HG03103 (cell line): ENCODE data around the gene CNNM2.

Experiments
- ATAC-seq: cut with Tn5 transposase; IDR thresholded peaks from one replicate; pipeline ENCODE4 v1.9.1; 2021; ENCODE audit warnings: low read depth; ENCODE audit not compliant: unreplicated experiment

The CNNM2 gene

DNA sequence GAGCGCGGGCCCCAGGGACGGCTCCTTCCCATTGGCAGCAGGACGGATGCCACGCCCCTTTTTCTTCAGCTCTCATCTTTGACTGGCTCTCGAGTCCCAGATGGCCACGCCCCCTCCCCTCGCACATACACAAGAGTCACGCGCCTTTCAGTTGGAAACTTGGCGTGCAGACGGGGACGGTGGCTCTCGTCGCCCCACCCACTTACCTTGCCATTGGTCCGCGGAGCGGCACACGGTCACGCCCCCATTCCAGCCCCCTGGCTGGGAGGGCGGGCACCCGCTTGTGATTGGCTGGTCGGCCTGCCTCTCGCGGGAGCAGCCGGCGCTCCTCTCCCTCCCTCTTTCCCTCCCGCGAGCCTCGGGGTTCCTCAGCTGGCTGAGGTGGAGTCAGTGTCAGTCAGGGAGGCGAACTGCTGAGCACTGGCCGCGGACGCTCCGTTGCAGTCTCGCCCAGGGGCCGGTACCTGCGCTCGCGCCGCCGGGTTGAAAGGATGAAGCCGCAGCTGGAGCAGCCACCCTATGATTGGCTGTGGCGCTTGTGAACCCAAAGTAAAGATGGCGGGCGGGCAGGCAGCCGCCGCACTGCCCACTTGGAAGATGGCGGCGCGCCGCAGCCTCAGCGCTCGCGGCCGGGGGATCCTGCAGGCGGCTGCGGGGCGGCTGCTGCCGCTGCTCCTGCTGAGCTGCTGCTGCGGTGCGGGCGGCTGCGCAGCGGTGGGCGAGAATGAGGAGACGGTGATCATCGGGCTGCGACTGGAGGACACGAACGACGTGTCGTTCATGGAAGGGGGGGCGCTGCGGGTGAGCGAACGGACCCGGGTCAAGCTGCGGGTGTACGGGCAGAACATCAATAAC is at the start of gene CNNM2:
Gene CNNM2, plus strand, starts transcription at position 333 of the 855 bp plus-strand sequence. Its CDS starts 187 bp downstream, at position 520.
- ATAC-seq, result peak; percentile 78

DNA sequence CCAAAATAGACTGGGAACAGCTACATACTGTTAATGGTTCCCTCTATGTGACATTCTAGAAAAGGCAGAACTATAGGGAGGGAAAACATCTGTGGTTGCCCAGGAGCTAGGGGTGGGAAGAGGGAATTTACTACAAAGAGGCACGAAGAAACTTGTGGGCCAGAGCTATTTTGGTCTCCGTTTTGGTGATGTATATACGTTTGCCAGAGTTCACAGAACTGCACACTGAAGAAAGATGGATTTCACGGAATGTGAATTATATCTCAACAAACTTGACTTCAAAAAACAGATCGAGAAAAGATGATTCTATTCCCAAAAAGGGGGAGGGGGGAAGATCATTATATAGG is 49.2 kb upstream of the CNNM2 start:
- ATAC-seq, result no peak

DNA sequence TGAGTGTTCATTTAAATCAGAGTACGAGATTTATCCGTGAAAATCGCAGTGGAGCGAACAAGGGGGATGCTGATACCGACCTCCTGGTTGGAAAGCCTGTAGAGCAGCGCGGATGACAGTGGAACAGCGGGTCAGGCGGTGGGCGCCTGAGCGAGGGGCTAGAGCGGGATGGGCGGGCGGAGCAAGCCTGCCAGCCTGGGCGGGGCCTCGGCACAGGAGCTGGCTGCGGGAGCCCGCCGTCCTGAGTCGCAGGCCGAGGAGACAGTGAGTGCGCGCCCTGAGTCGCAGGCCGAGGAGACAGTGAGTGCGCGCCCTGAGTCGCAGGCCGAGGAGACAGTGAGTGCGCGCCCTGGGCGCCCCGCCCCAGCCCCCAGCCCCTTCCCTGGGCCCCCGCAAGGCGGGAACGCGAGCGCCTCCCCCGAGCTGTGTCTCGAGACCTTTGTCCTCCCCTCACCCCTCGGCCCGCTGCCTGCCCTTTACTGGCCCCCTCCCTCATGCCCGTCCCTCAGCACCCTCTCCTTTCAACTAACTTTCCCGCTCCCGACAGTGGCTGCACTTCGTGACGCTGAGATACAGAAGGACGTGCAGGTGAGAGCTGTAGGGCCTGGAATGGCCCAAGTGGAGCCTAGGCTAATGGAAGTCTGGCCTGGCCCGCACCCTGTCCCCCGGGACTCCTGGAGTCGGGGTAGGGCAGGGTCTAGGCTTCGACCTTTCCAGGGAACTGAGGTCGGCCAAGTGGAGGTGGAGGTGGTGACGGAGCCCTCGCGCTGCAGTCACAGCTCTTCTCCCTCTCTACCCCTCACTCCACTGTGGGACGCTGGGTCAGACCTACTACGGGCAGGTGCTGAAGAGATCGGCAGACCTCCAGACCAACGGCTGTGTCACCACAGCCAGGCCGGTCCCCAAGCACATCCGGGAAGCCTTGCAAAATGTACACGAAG is 48.6 kb upstream of the CNNM2 start, which contains the start of gene AS3MT:
Gene AS3MT, plus strand, starts transcription at position 213 of the 941 bp plus-strand sequence. Its CDS starts 123 bp downstream, at position 336.
- no peak for ATAC-seq

DNA sequence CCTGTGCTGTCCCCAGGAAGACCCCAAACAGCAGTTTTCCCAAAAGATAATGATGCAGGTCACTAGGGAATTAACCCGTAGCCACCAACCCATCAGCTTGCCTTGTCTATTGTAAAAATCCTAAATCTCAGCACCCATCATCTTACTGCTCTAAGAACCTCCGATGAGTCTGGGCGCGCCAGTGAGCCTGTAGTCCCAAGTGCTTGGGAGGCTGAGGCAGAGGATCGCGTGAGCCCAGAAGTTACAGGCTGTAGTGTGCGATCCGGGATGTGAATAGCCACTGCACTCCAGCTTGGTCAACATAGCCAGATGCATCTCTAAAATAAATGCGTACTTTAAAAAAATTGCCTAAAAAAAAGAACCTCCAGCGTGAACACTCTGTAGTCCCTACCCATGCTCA is 47.9 kb upstream of the CNNM2 start:
- no peak for ATAC-seq

DNA sequence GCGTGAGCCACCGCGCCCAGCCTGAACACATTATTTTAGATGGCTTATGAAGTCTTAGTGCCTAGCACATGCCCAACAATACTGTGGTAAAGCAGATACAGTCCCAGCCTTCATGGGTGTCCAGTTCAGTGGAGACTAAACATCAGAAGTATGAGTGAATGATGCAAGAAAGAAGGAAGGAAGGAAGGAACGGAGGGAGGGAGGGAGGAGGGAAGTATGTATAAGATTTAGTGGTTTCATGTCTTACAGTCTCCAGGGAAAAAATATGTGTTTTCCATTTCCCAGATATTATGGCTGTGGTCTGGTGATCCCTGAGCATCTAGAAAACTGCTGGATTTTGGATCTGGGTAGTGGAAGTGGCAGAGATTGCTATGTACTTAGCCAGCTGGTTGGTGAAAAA is 45.9 kb upstream of the CNNM2 start:
- no peak for ATAC-seq

DNA sequence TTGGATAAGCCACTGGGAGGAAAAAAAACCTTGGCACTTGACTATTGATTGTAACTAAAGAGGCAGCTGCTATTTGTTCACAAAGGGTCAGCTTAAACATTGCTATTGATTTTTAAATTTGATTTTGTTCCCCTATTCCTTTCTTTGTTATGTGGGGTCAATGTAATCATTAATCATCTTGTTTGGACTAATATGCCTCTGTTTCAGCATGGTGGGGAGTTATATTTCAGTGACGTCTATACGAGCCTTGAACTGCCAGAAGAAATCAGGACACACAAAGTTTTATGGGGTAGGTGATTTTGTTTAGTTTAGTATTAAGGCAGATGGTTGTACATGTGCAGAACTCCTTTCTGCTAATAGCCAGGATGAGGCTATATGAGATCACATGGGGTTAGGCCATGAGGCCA is 41.3 kb upstream of the CNNM2 start:
- ATAC-seq, result no peak

DNA sequence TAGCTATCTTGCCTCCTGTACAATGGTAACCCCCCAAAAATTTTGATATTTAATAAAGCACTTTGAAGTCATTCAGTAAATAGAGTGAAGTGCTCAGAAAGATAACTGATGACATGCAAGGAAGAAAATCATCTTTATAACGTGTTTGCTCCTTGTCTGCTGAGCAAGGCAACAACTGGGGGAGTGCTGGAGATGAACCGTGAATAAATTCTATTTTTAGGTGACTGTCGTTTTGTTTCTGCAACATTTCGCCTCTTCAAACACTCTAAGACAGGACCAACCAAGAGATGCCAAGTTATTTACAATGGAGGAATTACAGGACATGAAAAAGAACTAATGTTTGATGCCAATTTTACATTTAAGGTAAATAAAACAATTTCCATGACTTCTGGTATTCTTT is 39.5 kb upstream of the CNNM2 start:
- ATAC-seq, result no peak

DNA sequence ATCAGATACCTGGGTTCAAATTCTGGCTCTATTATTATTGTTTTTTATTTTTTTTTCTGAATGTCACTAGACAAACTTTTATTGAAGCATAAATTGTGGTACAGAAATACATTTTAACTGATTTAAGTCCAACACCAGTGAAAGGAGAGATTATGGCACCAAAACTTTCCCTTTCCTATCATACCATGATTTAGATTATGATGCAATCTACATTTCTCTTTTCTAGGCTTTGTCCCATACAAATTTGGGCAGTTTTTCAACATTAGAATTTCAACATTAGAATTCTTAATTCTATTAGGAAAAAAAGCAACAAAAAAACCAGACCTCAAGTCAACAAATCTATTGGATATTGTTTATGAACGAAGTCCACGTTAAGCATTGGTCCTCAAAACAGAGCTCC is 37.8 kb upstream of the CNNM2 start:
- ATAC-seq, result no peak

DNA sequence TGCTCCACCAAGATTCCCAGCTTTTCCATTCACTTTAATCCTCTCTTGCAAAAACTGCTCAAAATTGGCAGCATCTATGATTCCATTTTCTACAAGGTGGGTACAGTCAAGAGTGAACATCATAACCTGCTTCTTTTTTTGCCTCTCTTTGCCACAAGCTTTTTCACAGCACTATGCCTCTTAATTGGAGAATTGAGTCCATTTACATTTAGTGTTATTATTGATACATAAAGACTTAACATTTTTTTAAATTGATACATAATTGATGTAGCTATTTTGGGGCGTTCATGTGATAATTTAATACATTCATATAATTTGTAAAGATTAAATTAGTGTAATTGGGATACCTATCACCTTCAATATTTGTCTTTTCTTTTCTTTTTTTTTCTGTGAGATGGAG is 30.0 kb upstream of the CNNM2 start:
- ATAC-seq, result no peak

DNA sequence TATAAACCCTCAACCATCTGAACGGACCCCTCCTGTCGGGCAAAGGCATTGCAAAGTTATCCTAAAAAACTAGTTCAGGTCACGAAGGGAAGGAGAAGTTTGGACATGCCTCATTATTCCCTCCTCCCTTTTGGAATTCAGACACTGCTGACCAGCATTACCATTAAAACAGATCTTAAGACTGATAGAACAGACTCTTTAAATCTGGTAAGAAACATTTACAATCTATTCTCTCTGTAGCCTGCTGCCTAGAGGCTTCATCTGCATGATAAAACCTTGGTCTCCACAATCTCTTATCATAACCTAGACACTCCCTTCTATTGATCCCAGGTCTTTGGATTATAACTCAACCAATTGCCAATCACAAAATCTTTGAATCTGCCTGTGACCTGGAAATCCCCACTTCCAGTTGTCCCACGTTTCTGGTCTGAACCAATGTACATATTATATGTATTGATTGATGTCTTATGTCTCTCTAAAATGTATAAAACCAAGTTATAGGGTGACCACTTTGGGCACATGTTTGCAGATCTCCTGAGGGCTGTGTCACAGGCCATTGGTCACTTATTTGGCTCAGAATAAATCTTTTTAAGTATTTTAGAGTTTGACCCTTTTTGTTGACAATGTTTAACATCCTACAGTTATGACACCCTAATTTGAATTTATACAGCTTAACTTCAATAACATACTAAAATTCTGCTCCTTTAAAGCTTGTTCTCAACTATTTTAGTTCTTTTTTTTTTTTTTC is 23.5 kb upstream of the CNNM2 start:
- no peak for ATAC-seq

DNA sequence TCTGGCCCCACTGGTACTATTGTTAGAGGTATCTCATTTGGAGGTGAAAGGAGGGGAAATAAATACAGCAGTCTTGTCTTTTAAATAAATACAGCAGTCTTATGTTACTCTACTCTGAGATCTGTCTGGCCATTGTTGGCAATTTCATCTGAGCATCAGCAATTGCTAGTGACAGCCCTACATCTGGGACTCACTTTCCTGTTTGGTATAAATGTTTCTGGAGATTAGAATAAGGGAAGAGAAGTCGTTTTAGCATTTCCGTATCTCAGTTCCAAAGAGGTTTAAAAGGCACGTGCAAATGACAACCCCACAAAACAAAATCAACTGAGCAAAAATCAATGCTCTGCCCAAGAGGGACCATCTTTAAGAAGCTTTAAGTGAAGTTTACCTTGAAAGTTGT is 18.1 kb upstream of the CNNM2 start:
- ATAC-seq, result no peak

DNA sequence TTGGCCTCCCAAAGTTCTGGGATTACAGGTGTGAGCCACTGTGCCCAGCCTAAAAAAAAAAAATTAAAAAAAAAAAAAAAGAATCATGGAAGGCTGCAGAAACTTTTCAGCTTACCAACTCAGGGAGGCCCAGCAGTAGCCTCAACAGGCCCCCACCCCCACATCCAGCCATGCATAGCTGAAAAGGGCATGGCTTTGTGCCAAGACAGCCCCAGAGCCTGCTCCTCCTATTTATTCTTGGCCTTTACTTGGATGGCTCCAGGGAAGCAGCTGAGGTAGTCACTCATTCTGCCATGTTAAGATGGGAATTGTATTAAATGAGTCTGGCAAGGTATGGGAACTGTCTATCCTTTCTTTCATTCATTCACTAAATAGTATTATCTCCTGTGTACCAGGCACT is 13.7 kb upstream of the CNNM2 start:
- no peak for ATAC-seq

DNA sequence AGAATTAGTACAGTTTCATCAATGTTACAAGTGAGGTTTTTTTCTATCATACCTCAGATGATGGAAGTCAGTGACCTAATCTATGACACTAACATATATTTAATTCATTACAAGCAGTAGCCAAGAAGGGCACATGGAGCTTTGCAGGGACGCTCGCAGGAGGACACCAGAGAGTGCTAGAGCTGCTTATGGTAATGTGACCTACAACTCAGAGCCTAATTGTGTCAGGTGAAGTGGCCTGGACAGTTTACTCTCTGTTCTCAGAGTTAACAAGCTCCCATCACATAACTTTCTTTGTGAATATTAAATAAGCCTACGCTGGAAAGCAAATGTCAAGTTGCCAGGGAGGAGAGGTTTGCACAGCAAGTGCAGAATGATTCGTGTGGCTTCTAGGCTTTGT is 11.6 kb upstream of the CNNM2 start:
- ATAC-seq, result no peak

DNA sequence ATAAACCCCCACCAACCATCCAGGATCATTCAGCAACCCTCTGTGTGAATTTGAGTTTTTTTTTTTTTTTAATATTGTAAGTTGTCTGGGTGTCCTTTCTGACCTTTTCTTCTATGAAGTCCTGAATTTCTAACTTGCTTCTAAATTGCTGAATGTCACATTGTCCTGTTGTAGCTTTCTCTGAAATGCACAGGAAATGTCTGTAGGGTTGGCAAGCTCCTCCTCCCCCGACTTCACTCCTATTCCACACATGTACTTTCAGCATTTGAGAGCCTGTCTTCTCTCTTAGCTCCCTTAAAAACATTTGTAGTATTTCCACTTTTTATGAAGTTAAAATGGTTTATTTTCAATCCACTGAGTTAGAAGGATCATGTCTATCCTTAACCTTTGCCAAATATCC is 3.3 kb upstream of the CNNM2 start:
- no peak for ATAC-seq

DNA sequence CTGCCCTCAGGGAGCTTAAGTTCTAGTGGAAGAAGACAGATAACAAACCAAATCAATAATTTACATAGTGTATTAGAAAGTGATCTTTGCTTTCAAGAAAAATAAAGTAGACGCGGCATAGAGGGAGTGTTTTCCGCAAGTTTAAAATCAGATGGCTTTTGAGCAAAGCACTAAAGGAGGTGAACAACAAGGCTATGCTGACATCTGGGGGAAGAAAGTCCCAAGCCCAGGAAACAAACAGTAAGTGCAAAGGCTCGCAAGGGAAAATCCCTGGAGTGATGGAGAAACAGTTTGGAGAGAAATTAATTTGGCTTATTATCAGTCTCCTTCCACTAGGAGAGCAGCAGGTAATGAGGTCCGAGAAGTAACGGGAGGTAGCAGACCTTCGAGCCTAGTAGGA is 1.9 kb upstream of the CNNM2 start:
- ATAC-seq, result no peak

DNA sequence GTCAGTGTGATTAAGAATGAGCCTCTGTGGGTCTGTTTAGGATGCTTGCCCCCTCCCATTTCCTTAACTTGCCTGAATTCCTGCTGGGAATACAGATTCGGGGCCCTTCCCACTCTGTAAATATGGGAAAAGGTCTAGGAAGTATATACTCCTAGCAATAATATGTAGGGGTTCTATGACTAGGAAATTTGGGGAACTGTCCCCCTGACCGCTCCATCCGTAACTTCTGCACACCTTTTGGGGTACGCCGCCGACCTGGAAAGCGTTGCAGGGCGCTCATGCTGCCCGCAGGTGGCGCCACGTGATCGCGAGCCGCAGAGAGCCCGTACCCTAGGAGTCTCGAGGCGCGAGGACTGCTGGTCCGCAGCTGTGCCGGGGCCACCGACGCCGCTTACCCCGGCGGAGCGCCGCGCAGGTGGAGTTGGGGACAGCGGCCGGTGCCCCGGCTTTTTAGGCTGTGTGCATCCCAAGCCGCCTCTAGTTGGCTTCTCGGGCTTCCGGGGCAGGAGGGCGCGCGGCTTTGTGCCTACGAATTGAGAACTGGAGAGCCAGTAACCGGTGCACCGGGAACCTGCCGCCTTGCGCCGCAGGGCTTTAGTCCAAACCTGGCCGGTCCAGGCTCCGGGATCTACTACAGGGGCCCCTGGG is 656 bp upstream of the CNNM2 start:
- ATAC-seq, result peak; percentile 38

DNA sequence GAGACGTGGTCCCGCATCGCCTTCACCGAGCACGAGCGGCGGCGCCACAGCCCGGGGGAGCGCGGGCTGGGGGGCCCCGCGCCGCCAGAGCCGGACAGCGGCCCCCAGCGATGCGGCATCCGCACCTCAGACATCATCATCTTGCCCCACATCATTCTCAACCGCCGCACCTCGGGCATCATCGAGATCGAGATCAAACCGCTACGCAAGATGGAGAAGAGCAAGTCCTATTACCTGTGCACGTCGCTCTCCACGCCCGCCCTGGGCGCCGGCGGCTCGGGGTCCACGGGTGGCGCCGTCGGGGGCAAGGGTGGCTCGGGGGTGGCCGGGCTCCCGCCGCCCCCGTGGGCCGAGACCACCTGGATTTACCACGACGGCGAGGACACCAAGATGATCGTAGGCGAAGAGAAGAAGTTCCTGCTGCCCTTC is 737 bp downstream of the CNNM2 start:
- no peak for ATAC-seq

DNA sequence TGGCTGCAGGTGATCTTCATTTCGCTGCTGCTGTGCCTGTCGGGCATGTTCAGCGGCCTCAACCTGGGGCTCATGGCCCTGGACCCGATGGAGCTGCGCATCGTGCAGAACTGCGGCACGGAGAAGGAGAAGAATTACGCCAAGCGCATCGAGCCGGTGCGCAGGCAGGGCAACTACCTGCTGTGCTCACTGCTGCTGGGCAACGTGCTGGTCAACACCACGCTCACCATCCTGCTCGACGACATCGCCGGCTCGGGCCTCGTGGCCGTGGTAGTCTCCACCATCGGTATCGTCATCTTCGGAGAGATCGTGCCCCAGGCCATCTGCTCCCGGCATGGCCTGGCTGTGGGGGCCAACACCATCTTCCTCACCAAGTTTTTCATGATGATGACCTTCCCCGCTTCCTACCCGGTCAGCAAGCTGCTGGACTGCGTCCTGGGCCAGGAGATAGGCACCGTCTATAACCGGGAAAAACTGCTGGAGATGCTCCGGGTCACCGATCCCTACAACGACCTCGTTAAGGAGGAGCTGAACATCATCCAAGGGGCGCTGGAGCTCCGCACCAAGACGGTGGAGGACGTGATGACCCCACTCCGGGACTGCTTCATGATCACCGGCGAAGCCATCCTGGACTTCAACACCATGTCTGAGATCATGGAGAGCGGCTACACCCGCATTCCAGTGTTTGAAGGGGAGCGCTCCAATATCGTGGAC is 1.3 kb downstream of the CNNM2 start:
- ATAC-seq, result no peak

DNA sequence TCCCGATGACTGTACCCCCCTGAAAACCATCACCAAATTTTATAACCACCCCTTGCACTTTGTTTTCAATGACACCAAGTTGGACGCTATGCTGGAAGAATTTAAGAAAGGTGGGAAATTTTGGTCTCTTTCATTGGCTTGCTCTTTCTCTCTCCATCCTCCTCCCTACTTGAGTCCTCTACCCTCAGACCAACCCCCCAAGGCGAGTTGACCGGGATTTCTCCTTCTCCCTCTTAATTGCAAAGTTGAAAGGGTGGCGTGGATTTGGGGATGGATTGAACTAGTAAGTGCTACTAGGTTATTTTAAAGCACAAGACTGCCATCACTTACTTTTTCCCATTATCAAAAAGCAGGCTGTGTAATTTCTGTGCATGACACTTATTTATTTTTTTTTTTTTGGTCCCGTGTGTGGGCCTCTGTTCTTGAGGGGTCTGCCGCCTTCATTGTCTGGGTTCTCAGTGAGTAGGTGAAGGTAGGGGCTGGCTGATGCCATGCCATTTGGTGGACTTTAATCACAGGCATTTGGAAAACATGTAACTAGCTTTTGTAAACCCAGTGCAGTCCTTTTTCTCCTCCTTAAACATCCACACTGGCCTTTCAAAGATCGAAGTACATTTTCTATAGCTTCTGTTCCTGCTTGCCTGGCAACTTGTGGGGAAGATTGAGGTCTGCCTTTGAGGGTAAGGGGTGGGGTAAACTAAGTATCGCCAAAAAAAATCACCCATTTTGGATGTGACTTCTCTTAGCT is 2.1 kb downstream of the CNNM2 start:
- ATAC-seq, result no peak
